HEK293T (cell line): ENCODE results near the gene BEGAIN.

Experiments
- CTCF ChIA-PET: fragments of 350-600 bp; formaldehyde crosslinking; extraction: SDS; loops from one replicate; lab custom pipeline; 2021; ENCODE audit warnings: antibody characterized with exemption, inconsistent platforms; lab: Yijun Ruan, JAX
- POLR2A ChIA-PET: fragments of 350-600 bp; formaldehyde crosslinking; extraction: SDS; loops from one replicate; lab custom pipeline; 2020; ENCODE audit warnings: antibody characterized with exemption, inconsistent platforms; lab: Yijun Ruan, JAX
- DNase-seq: peaks from one replicate; pipeline ENCODE4 v3.0.0; 2012; ENCODE audit warnings: mixed read lengths; ENCODE audit errors: extremely low spot score
- ARNT ChIP-seq: fragments of 450-650 bp; IDR thresholded peaks from 2 replicates; pipeline ENCODE4 v1.6.1; 2017; ENCODE audit warnings: mild to moderate bottlenecking
- BHLHE40 ChIP-seq: fragments of 450-650 bp; IDR thresholded peaks from 2 replicates; pipeline ENCODE4 v1.6.1; 2016; ENCODE audit warnings: mild to moderate bottlenecking, moderate library complexity, borderline replicate concordance
- CTBP1 ChIP-seq: fragments of 450-650 bp; IDR thresholded peaks from 2 replicates; pipeline ENCODE4 v1.6.1; 2016; ENCODE audit warnings: borderline replicate concordance
- ELF4 ChIP-seq: fragments of 450-650 bp; IDR thresholded peaks from 2 replicates; pipeline ENCODE4 v1.6.1; 2017; ENCODE audit warnings: antibody characterized with exemption
- FOXA1 ChIP-seq: fragments of 450-650 bp; IDR thresholded peaks from 2 replicates; pipeline ENCODE4 v1.6.1; 2016; ENCODE audit warnings: mild to moderate bottlenecking
- FOXK2 ChIP-seq: fragments of 450-650 bp; IDR thresholded peaks from 2 replicates; pipeline ENCODE4 v1.6.1; 2016; ENCODE audit warnings: mild to moderate bottlenecking
- FOXM1 ChIP-seq: fragments of 450-650 bp; IDR thresholded peaks from 2 replicates; pipeline ENCODE4 v1.6.1; 2017; ENCODE audit warnings: mild to moderate bottlenecking, borderline replicate concordance
- HDGF ChIP-seq: fragments of 450-650 bp; IDR thresholded peaks from 2 replicates; pipeline ENCODE4 v1.6.1; 2017; ENCODE audit warnings: antibody characterized with exemption, borderline replicate concordance
- L3MBTL2 ChIP-seq: fragments of 450-650 bp; conservative IDR thresholded peaks from 2 replicates; pipeline ENCODE4 v1.6.1; 2016; ENCODE audit warnings: mild to moderate bottlenecking
- LEF1 ChIP-seq: fragments of 450-650 bp; IDR thresholded peaks from 2 replicates; pipeline ENCODE4 v1.6.1; 2017; ENCODE audit warnings: mild to moderate bottlenecking, borderline replicate concordance
- NFRKB ChIP-seq: fragments of 450-650 bp; IDR thresholded peaks from 2 replicates; pipeline ENCODE4 v1.6.1; 2016; ENCODE audit warnings: mild to moderate bottlenecking, moderate library complexity
- SP1 ChIP-seq: fragments of 450-650 bp; IDR thresholded peaks from 2 replicates; pipeline ENCODE4 v1.6.1; 2017
- SUZ12 ChIP-seq: fragments of 450-650 bp; IDR thresholded peaks from 2 replicates; pipeline ENCODE4 v1.6.1; 2016; ENCODE audit warnings: mild to moderate bottlenecking
- TARDBP ChIP-seq: fragments of 450-650 bp; IDR thresholded peaks from 2 replicates; pipeline ENCODE4 v1.6.1; 2016
- ZNF384 ChIP-seq: fragments of 450-650 bp; IDR thresholded peaks from 2 replicates; pipeline ENCODE4 v1.6.1; 2016
- TF ChIP-seq, protein P1 (sequence below): fragments of 450-650 bp; IDR thresholded peaks from 2 replicates; pipeline ENCODE4 v1.6.1; 2016

The BEGAIN gene

DNA sequence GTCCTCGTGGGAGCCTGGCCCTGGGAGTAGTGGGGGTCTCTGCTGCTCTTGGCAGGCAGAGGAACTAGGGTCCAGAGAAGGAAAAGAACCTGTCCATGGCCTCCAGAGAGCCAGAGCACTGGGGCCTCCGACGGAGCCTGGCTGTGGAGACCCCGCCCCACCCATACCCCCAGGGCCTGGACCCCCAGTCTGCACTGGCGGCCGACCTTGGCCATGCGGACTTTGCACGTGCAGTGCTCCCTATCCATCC is 1.1 kb downstream of the BEGAIN start:
- no peak for DNase-seq
- ChIA-PET CTCF (no interaction called here), POLR2A (no interaction called here)

DNA sequence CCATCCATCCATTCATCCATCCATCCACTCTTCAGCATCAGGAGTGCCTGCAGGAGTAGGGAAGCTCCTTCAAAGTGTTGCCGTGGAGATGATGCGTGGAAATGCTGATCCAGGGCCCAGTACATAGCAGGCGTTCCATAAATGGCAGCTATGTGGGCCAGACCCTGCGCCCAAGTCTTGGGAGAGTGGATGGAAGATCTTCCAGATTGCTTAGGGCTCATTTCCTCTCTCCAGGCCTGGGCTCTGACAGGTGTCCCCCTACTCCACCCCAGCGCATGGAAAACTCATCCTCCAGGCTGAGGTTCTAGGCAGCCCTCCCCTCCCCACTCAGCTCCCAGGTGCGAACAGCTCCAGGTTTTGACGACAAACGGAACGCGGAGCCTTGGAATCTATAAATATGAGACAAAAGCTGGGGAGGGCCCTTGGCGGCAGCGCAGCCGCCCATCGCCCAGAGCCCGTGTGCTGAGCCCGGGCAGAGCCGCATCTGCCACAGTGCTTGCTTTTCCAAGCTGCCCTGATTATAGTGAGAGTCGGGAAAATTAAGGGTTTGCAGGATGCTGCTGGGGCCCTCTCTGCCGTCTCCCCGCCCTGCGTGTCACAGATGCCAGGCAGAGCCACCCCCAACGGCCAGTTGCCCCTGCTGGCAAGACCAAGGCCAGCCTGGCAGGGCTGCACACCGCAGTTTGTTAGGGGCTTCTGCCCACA is 1.6 kb downstream of the BEGAIN start:
- ChIA-PET CTCF (no interaction called here), POLR2A (no interaction called here)
- no peak for TF ChIP-seq ELF4
- TF ChIP-seq FOXK2, result no peak
- no peak for TF ChIP-seq NFRKB
- TF ChIP-seq SUZ12, result no peak
- TF ChIP-seq FOXA1, result no peak
- TF ChIP-seq ZNF384, result no peak
- no peak for TF ChIP-seq FOXM1
- TF ChIP-seq TARDBP, result no peak
- TF ChIP-seq SP1, result no peak
- TF ChIP-seq L3MBTL2, result no peak
- TF ChIP-seq LEF1, result no peak
- no peak for TF ChIP-seq CTBP1
- TF ChIP-seq, protein P1, sequence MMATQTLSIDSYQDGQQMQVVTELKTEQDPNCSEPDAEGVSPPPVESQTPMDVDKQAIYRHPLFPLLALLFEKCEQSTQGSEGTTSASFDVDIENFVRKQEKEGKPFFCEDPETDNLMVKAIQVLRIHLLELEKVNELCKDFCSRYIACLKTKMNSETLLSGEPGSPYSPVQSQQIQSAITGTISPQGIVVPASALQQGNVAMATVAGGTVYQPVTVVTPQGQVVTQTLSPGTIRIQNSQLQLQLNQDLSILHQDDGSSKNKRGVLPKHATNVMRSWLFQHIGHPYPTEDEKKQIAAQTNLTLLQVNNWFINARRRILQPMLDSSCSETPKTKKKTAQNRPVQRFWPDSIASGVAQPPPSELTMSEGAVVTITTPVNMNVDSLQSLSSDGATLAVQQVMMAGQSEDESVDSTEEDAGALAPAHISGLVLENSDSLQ, result no peak
- TF ChIP-seq ARNT, result no peak
- no peak for TF ChIP-seq BHLHE40
- TF ChIP-seq HDGF, result no peak
- DNase-seq, result no peak

More for the DNA sequence above, 1.1 kb downstream of the BEGAIN start:
- TF ChIP-seq LEF1 (no peak), FOXA1 (no peak), FOXM1 (no peak), TARDBP (no peak), ARNT (no peak), HDGF (no peak)

DNA sequence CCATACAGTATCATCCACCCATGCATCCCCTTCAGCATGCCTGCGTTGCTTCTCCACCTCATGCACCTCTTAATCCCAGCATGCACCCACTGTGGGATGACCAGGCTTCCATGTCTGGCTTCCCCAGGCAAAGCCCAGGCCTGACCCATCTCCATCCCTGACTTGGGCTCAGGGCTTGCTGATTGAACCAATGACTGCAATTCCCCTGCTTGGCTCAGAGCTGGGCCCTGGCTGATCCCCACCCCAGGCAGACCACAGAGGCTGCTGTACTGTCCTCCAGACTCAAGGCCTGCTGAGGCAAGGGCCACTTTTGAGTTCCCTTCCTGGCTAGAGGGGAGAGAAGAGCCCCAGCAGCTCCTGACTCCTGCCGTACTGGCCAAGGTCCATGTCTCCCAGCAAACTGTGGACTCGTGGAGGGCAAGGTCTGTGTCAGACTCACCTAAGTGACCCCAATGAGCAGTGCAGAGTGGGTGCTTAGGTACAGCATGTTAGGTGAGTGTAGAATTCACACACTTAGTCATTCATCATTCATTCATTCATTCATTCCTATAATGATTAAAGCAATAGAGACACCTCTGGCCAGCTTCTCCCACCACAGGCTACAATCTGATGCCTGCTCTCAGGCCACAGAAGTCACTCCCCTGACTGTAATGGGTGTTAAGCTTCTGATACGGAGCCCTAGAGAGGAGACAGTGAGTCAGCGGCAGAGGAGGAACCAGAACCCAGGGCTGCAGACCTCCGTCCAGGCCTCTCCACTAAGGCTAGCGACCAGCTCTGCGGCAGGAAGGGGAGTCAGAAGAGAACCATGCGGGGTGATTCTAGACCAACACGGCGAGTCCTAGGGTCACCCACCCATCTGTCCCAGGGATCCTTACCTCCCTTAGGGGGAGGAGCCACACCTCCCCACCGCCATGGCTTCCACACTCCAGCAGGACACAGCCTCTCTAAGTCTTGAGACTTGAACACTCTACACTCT is 2.9 kb downstream of the BEGAIN start:
- ChIA-PET POLR2A (no interaction called here), CTCF (no interaction called here)
- no peak for TF ChIP-seq BHLHE40
- TF ChIP-seq ZNF384, result no peak
- no peak for TF ChIP-seq SP1
- TF ChIP-seq HDGF, result no peak
- no peak for TF ChIP-seq L3MBTL2
- TF ChIP-seq NFRKB, result no peak
- no peak for TF ChIP-seq SUZ12
- TF ChIP-seq FOXM1, result no peak
- no peak for TF ChIP-seq ELF4
- no peak for TF ChIP-seq LEF1
- no peak for TF ChIP-seq TARDBP
- TF ChIP-seq, protein P1, result no peak
- TF ChIP-seq FOXA1, result no peak
- TF ChIP-seq ARNT, result no peak
- TF ChIP-seq FOXK2, result no peak
- no peak for TF ChIP-seq CTBP1
- DNase-seq, result no peak

DNA sequence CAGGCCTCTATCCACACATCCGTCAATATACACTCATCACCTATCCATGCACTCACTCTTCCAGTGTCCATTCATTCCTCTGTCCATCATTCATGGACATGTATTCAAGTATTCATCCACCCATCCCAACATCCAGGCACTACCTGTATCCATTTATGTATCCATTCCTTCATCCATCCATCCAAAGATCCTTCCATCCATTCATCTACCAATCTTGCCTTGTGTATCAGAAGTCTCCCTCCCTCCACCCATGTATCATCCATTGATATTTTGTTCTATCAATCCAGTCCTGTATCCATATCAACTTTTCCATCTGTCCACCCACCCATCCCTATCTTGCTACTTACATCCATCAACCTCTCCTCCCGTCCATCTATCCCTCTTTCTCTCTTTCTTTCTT is 4.0 kb downstream of the BEGAIN start:
- TF ChIP-seq ELF4, result no peak
- no peak for TF ChIP-seq FOXA1
- TF ChIP-seq SUZ12, result no peak
- TF ChIP-seq NFRKB, result no peak
- POLR2A ChIA-PET, result no interaction called here
- DNase-seq, result no peak
- CTCF ChIA-PET, result no interaction called here

DNA sequence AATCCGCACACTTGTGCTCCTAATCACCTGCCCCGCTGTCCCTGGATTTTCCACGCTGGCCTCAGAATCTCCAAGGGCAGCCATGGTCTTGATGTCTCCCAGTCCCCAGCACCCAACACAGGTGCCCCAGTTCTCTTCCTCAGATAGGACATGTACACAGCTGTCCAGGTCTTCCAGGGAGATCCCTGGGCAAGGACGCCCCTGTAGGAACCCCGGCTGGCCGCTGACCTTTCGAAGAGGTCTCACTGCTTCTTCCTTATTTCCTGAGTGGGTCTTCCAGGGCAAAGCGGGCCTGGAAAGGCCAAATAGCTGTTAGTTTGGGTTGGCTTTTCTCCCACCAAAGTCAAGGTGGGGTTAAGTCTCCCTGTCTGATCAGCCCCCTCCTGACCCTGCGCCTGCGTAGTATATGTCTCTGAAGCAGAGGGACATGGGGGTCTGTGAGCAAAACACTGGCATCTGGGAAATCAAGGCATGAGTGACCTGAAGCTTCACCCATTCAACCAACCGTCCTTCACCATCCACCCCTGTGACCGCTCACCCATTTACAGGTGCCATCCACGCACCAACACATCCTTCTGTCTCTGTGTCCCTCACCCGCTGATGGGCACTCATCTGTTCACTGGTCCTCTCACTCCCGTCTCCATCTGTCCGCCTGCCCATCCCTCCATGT is 4.6 kb downstream of the BEGAIN start:
- DNase-seq, result no peak
- ChIA-PET CTCF (interaction anchor here (0.7 kb wide), 1 partner anchor 117 kb away, joined by 4 read pairs; no protein-coding TSS in a partner anchor), POLR2A (no interaction called here)
- TF ChIP-seq, protein P1, result no peak
- TF ChIP-seq L3MBTL2, result no peak
- no peak for TF ChIP-seq TARDBP
- no peak for TF ChIP-seq FOXK2
- no peak for TF ChIP-seq FOXM1
- TF ChIP-seq SP1, result no peak
- no peak for TF ChIP-seq BHLHE40
- TF ChIP-seq ZNF384, result no peak
- TF ChIP-seq SUZ12, result no peak
- no peak for TF ChIP-seq ELF4
- no peak for TF ChIP-seq FOXA1
- no peak for TF ChIP-seq HDGF
- no peak for TF ChIP-seq NFRKB
- TF ChIP-seq CTBP1, result no peak
- TF ChIP-seq LEF1, result no peak
- no peak for TF ChIP-seq ARNT
